ENCODE results near the gene SETBP1.

SETBP1 gene

GRCh38 chr18:44899832-44900231, 219.1 kb downstream of the SETBP1 start:
- no peak overlapping the region for H2AFZ ChIP-seq (ENCODE audit: low read depth, low read length)
- peaks cover 2% of the 10 kb centered on the region for H3K4me1 ChIP-seq (ENCODE audit: control insufficient read depth, insufficient read depth, low read depth, low read length)
- H3K9me3 ChIP-seq (ENCODE audit: control insufficient read depth, low read length), result peaks cover 3% of the 10 kb centered on the region
- H3K9ac ChIP-seq (ENCODE audit: low read length), result no peak overlapping the region
- H3K18ac ChIP-seq (ENCODE audit: low read depth in 1 of 2, low read length in 2 of 2), result no peak overlapping the region
- H3K27ac ChIP-seq (ENCODE audit: low read length, poor library complexity, severe bottlenecking), result no peak overlapping the region
- H3K14ac ChIP-seq (ENCODE audit: low read length in 2 of 2), result no peak overlapping the region
- no peak overlapping the region for H2BK12ac ChIP-seq (ENCODE audit: low read length in 2 of 2)
- H3K4me2 ChIP-seq (ENCODE audit: low read length, poor library complexity, severe bottlenecking), result no peak overlapping the region
- no peaks in the 10 kb centered on the region for H3K27me3 ChIP-seq (ENCODE audit: control insufficient read depth in 1 of 2, insufficient read depth in 1 of 2, low read length in 2 of 2)
- no peak overlapping the region for H2BK120ac ChIP-seq (ENCODE audit: low read depth, low read length)
- DNase-seq, result no peak
- no peak overlapping the region for H3K23ac ChIP-seq (ENCODE audit: low read length in 2 of 2)
- H4K91ac ChIP-seq (ENCODE audit: low read length), result no peak overlapping the region
- no peak overlapping the region for H2BK15ac ChIP-seq (ENCODE audit: low read depth, poor library complexity, severe bottlenecking)
- H2AK5ac ChIP-seq (ENCODE audit: low read length, severe bottlenecking), result no peak overlapping the region
- no peak overlapping the region for H3K4ac ChIP-seq (ENCODE audit: low read depth in 1 of 2, low read length in 2 of 2)
- peaks cover 12% of the 10 kb centered on the region for H3K79me1 ChIP-seq (replicated peaks; ENCODE audit: low read length, poor library complexity, severe bottlenecking)
- no peak overlapping the region for H3K4me3 ChIP-seq (ENCODE audit: insufficient read depth in 1 of 2, low read depth in 1 of 2, low read length in 2 of 2)
- H3K36me3 ChIP-seq (ENCODE audit: control insufficient read depth in 1 of 2, insufficient read depth in 2 of 2, low read depth in 1 of 2, low read length in 2 of 2), result no peaks in the 10 kb centered on the region
- H2BK5ac ChIP-seq (ENCODE audit: low read depth, low read length, poor library complexity, severe bottlenecking), result no peak overlapping the region
- no peak overlapping the region for H4K8ac ChIP-seq (ENCODE audit: low read length)

- no peaks in the 10 kb centered on the region for H3K27me3 ChIP-seq (ENCODE audit: control insufficient read depth in 1 of 2, insufficient read depth in 1 of 2, low read length in 2 of 2)
- H3K9me3 ChIP-seq (ENCODE audit: control insufficient read depth, low read length), result peaks cover 3% of the 10 kb centered on the region
- H2AK5ac ChIP-seq (ENCODE audit: low read length, severe bottlenecking), result no peak overlapping the region
- no peaks in the 10 kb centered on the region for H3K36me3 ChIP-seq (ENCODE audit: control insufficient read depth in 1 of 2, insufficient read depth in 2 of 2, low read depth in 1 of 2, low read length in 2 of 2)
- H3K4me2 ChIP-seq (ENCODE audit: low read length, poor library complexity, severe bottlenecking), result no peak overlapping the region
- no peak for DNase-seq
- H3K27ac ChIP-seq (ENCODE audit: low read length, poor library complexity, severe bottlenecking), result no peak overlapping the region
- 98% methylated on average over 3 of the region's 3 CpGs for WGBS
- no peak overlapping the region for H4K8ac ChIP-seq (ENCODE audit: low read length)
- H3K14ac ChIP-seq (ENCODE audit: low read length in 2 of 2), result no peak overlapping the region
- peaks cover 2% of the 10 kb centered on the region for H3K4me1 ChIP-seq (ENCODE audit: control insufficient read depth, insufficient read depth, low read depth, low read length)
- no peak overlapping the region for H3K4me3 ChIP-seq (ENCODE audit: insufficient read depth in 1 of 2, low read depth in 1 of 2, low read length in 2 of 2)
- no peak overlapping the region for H3K4ac ChIP-seq (ENCODE audit: low read depth in 1 of 2, low read length in 2 of 2)
- peaks cover 12% of the 10 kb centered on the region for H3K79me1 ChIP-seq (replicated peaks; ENCODE audit: low read length, poor library complexity, severe bottlenecking)
- no peak overlapping the region for H2BK15ac ChIP-seq (ENCODE audit: low read depth, poor library complexity, severe bottlenecking)
- no peak overlapping the region for H2BK12ac ChIP-seq (ENCODE audit: low read length in 2 of 2)
- H4K91ac ChIP-seq (ENCODE audit: low read length), result no peak overlapping the region
- no peak overlapping the region for H2BK120ac ChIP-seq (ENCODE audit: low read depth, low read length)
- H3K23ac ChIP-seq (ENCODE audit: low read length in 2 of 2), result no peak overlapping the region
- no peak overlapping the region for H2AFZ ChIP-seq (ENCODE audit: low read depth, low read length)
- no peak overlapping the region for H2BK5ac ChIP-seq (ENCODE audit: low read depth, low read length, poor library complexity, severe bottlenecking)
- no peak overlapping the region for H3K18ac ChIP-seq (ENCODE audit: low read depth in 1 of 2, low read length in 2 of 2)
- no peak overlapping the region for H3K9ac ChIP-seq (ENCODE audit: low read length)
Observed at GRCh38 chr18:44900627-44901026, 219.9 kb downstream of the SETBP1 start.

GRCh38 chr18:44901283-44901682, 220.6 kb downstream of the SETBP1 start:
- H2AFZ ChIP-seq (ENCODE audit: low read depth, low read length), result no peak overlapping the region
- no peak overlapping the region for H3K4me2 ChIP-seq (ENCODE audit: low read length, poor library complexity, severe bottlenecking)
- H3K27ac ChIP-seq (ENCODE audit: low read length, poor library complexity, severe bottlenecking), result no peak overlapping the region
- no peaks in the 10 kb centered on the region for H3K27me3 ChIP-seq (ENCODE audit: control insufficient read depth in 1 of 2, insufficient read depth in 1 of 2, low read length in 2 of 2)
- H3K23ac ChIP-seq (ENCODE audit: low read length in 2 of 2), result no peak overlapping the region
- H2AK5ac ChIP-seq (ENCODE audit: low read length, severe bottlenecking), result no peak overlapping the region
- no peak overlapping the region for H3K9ac ChIP-seq (ENCODE audit: low read length)
- H3K9me3 ChIP-seq (ENCODE audit: control insufficient read depth, low read length), result peaks cover 3% of the 10 kb centered on the region
- no peak overlapping the region for H2BK15ac ChIP-seq (ENCODE audit: low read depth, poor library complexity, severe bottlenecking)
- H3K18ac ChIP-seq (ENCODE audit: low read depth in 1 of 2, low read length in 2 of 2), result no peak overlapping the region
- no peak overlapping the region for H3K4ac ChIP-seq (ENCODE audit: low read depth in 1 of 2, low read length in 2 of 2)
- H3K14ac ChIP-seq (ENCODE audit: low read length in 2 of 2), result no peak overlapping the region
- H2BK5ac ChIP-seq (ENCODE audit: low read depth, low read length, poor library complexity, severe bottlenecking), result no peak overlapping the region
- H4K8ac ChIP-seq (ENCODE audit: low read length), result no peak overlapping the region
- no peak overlapping the region for H3K4me3 ChIP-seq (ENCODE audit: insufficient read depth in 1 of 2, low read depth in 1 of 2, low read length in 2 of 2)
- H3K4me1 ChIP-seq (ENCODE audit: control insufficient read depth, insufficient read depth, low read depth, low read length), result peaks cover 2% of the 10 kb centered on the region
- no peak overlapping the region for H4K91ac ChIP-seq (ENCODE audit: low read length)
- 86% methylated on average over 2 of the region's 2 CpGs for WGBS
- peaks cover 10% of the 10 kb centered on the region for H3K79me1 ChIP-seq (replicated peaks; ENCODE audit: low read length, poor library complexity, severe bottlenecking)
- no peak overlapping the region for H2BK12ac ChIP-seq (ENCODE audit: low read length in 2 of 2)
- no peak overlapping the region for H2BK120ac ChIP-seq (ENCODE audit: low read depth, low read length)
- DNase-seq, result no peak
- no peaks in the 10 kb centered on the region for H3K36me3 ChIP-seq (ENCODE audit: control insufficient read depth in 1 of 2, insufficient read depth in 2 of 2, low read depth in 1 of 2, low read length in 2 of 2)

GRCh38 chr18:44903327-44903726, 222.6 kb downstream of the SETBP1 start:
- DNase-seq, result no peak
- no peaks in the 10 kb centered on the region for H3K36me3 ChIP-seq (ENCODE audit: control insufficient read depth in 1 of 2, insufficient read depth in 2 of 2, low read depth in 1 of 2, low read length in 2 of 2)
- no peak overlapping the region for H3K4me2 ChIP-seq (ENCODE audit: low read length, poor library complexity, severe bottlenecking)
- peaks cover 2% of the 10 kb centered on the region for H3K79me1 ChIP-seq (replicated peaks; ENCODE audit: low read length, poor library complexity, severe bottlenecking)
- H2BK5ac ChIP-seq (ENCODE audit: low read depth, low read length, poor library complexity, severe bottlenecking), result no peak overlapping the region
- no peaks in the 10 kb centered on the region for H3K4me1 ChIP-seq (ENCODE audit: control insufficient read depth, insufficient read depth, low read depth, low read length)
- no peak overlapping the region for H4K8ac ChIP-seq (ENCODE audit: low read length)
- no peak overlapping the region for H2BK12ac ChIP-seq (ENCODE audit: low read length in 2 of 2)
- H2BK120ac ChIP-seq (ENCODE audit: low read depth, low read length), result no peak overlapping the region
- no peak overlapping the region for H2AFZ ChIP-seq (ENCODE audit: low read depth, low read length)
- H4K91ac ChIP-seq (ENCODE audit: low read length), result no peak overlapping the region
- no peaks in the 10 kb centered on the region for H3K27me3 ChIP-seq (ENCODE audit: control insufficient read depth in 1 of 2, insufficient read depth in 1 of 2, low read length in 2 of 2)
- H2AK5ac ChIP-seq (ENCODE audit: low read length, severe bottlenecking), result no peak overlapping the region
- H3K9ac ChIP-seq (ENCODE audit: low read length), result no peak overlapping the region
- H3K18ac ChIP-seq (ENCODE audit: low read depth in 1 of 2, low read length in 2 of 2), result no peak overlapping the region
- H3K14ac ChIP-seq (ENCODE audit: low read length in 2 of 2), result no peak overlapping the region
- 93% methylated on average over 2 of the region's 2 CpGs for WGBS
- H3K23ac ChIP-seq (ENCODE audit: low read length in 2 of 2), result no peak overlapping the region
- H3K9me3 ChIP-seq (ENCODE audit: control insufficient read depth, low read length), result peaks cover 3% of the 10 kb centered on the region
- no peak overlapping the region for H3K4me3 ChIP-seq (ENCODE audit: insufficient read depth in 1 of 2, low read depth in 1 of 2, low read length in 2 of 2)
- no peak overlapping the region for H3K27ac ChIP-seq (ENCODE audit: low read length, poor library complexity, severe bottlenecking)
- H3K4ac ChIP-seq (ENCODE audit: low read depth in 1 of 2, low read length in 2 of 2), result no peak overlapping the region
- no peak overlapping the region for H2BK15ac ChIP-seq (ENCODE audit: low read depth, poor library complexity, severe bottlenecking)
